HG03520 (cell line): ENCODE results near the gene ZDHHC11.
"Not testable (repeated sequence)": the region's sequence is repeated elsewhere in the genome, so short reads cannot be mapped to it uniquely, and the experiment has no call there.

ENCODE experiments used
- ATAC-seq: cut with Tn5 transposase; IDR thresholded peaks from one replicate; pipeline ENCODE4 v1.9.1; 2021; ENCODE audit warnings: mild to moderate bottlenecking, moderate library complexity; ENCODE audit not compliant: unreplicated experiment

The ZDHHC11 gene

GRCh38 chr5:750226-750625 is 100.6 kb downstream of the ZDHHC11 start:
- not testable (repeated sequence) for ATAC-seq

DNA sequence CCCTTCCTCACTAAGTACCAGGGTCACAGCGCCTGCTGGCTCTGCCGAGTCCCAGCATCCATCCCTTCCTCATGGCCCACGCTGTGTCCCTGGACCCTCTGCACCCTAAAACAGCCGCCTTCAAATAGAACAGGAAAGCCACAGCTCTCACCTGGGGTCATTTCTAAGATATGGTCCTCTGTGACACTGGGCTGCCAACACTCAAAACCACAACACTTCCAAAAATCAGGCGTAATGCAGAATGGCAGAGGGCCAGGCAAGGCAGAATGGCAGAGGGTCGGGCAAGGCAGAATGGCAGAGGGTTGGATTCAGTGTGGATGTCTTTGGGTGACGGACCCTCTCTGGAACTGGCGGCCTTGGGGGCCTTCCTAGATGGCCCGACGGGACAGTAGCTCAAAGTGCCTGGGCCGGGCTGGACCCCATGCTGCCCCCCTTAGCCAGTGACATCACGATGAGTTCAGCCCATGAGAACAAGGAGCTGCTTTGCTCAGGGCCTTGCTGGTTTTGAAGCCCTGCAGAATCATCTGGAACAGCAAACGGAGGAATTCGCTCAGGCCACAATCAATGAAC is 101.6 kb downstream of the ZDHHC11 start:
- no peak for ATAC-seq

GRCh38 chr5:748011-748980 is 102.5 kb downstream of the ZDHHC11 start:
- ATAC-seq: not testable (repeated sequence)

DNA sequence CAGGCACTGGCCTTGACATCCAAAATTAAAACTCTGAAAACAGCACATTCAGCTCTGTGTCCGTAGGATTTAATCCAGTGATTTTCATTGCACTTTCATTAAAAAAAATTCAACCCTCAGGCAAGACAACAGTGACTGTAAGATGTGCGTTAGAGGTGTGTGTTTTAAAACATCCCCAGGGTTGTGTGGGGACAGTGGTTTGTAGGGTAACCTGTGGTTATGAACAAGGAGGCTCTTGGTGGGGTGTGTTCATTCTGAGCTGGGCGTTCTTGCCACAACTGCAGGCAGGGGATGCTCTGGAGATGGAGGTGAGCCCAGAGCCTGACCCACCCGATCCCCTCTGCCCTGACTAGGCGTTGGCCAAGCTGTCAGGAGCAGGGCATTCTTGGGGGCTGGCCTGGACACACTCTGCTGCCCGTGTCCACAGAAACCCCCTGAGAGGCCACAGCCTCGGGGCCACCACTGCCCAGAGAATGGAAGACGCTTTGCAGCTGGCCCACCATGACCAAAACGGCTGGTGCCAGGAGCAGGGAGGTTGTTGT is 103.4 kb downstream of the ZDHHC11 start:
- not testable (repeated sequence) for ATAC-seq

DNA sequence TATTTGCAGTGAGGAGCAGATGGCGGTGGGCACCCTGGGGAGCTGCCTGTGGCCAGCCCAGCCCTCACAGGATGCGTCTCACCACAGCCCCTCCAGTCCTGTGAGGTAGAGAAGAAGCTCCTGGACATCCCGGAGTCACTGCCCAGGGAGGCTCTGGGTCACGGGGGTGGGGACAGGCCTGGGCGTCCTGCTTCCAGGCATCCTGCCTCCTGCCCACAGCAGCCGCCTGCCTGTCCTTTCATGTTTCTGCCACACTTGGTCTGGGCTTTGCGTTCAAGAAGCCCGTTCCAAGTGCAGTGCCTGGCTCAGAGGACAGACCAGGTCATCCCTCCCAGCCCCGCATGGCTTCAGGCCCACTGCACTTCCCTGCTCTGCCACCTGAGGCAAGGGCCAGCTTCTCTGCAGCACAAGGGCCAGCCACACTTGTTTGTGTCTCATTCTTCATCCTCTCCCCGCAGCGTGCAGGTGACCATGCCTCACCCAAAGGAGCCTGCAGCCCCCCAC is 104.5 kb downstream of the ZDHHC11 start:
- ATAC-seq: no peak
